ENCODE measurements around the gene RAB26.
"Not testable (repeated sequence)": the region's sequence is repeated elsewhere in the genome, so short reads cannot be mapped to it uniquely, and the experiment has no call there.

The RAB26 gene

DNA sequence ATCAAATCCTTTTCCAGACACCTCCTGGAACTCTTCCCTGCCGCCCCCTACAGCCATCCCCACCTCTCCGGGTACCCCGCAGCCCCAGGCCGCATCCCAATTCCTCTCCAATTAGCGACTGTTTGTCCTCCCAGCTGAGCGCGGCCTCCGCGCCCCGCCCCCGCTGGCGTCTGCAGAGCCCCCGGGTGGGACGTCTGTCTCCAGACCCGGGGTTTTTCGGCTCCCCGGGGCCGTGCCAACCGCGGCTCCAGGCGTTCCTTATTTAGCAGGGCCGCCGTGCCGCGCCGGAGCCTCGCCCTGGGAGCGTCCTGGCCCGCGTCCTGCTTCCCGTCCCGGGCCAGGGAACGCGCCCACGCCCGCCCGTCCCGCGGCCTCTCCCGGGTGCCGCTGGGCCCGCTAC, 13.4 kb upstream of the RAB26 start:
- H3K4me1 ChIP-seq (ENCODE audit: control insufficient read depth, insufficient read depth, low read length); CTCF ChIA-PET; POLR2A ChIA-PET; H3K27ac ChIP-seq (ENCODE audit: extremely low read depth, low read depth, low read length); H3K36me3 ChIP-seq (ENCODE audit: control insufficient read depth in 2 of 2, insufficient read depth in 1 of 2, low read length in 2 of 2); H3K9me3 ChIP-seq (ENCODE audit: control insufficient read depth, insufficient read depth, low read depth, low read length): not testable (repeated sequence)
- H3K4me3 ChIP-seq (ENCODE audit: low read depth, low read length) = peak overlapping the region; percentile 41
- TF ChIP-seq, protein P1, sequence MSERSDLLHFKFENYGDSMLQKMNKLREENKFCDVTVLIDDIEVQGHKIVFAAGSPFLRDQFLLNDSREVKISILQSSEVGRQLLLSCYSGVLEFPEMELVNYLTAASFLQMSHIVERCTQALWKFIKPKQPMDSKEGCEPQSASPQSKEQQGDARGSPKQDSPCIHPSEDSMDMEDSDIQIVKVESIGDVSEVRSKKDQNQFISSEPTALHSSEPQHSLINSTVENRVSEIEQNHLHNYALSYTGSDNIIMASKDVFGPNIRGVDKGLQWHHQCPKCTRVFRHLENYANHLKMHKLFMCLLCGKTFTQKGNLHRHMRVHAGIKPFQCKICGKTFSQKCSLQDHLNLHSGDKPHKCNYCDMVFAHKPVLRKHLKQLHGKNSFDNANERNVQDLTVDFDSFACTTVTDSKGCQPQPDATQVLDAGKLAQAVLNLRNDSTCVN (tag by site-specific recombination; optimal IDR thresholded peaks at IDR 0.05) = peak; percentile 64
- TF ChIP-seq KLF9 (tag by site-specific recombination; IDR thresholded peaks at IDR 0.05; ENCODE audit: low read depth) = peak; percentile 19; the same call in 1 of the 2 replicates
- TF ChIP-seq SP2 (tag by site-specific recombination; IDR thresholded peaks at IDR 0.05) = 0 out of 2 replicates have a peak, but pooled peaks have one; percentile 15
- TF ChIP-seq ZIC2 (tag by site-specific recombination; IDR thresholded peaks at IDR 0.05) = peak; percentile 34; the same call in 1 of the 2 replicates
- peak; percentile 29; the same call in 1 of the 2 replicates for TF ChIP-seq ZFHX2 (tag by site-specific recombination; conservative IDR thresholded peaks at IDR 0.05)
- 0 out of 2 replicates have a peak, but pooled peaks have one; percentile 26 for TF ChIP-seq EGR2 (tag by site-specific recombination; IDR thresholded peaks at IDR 0.05; ENCODE audit: low read depth)

DNA sequence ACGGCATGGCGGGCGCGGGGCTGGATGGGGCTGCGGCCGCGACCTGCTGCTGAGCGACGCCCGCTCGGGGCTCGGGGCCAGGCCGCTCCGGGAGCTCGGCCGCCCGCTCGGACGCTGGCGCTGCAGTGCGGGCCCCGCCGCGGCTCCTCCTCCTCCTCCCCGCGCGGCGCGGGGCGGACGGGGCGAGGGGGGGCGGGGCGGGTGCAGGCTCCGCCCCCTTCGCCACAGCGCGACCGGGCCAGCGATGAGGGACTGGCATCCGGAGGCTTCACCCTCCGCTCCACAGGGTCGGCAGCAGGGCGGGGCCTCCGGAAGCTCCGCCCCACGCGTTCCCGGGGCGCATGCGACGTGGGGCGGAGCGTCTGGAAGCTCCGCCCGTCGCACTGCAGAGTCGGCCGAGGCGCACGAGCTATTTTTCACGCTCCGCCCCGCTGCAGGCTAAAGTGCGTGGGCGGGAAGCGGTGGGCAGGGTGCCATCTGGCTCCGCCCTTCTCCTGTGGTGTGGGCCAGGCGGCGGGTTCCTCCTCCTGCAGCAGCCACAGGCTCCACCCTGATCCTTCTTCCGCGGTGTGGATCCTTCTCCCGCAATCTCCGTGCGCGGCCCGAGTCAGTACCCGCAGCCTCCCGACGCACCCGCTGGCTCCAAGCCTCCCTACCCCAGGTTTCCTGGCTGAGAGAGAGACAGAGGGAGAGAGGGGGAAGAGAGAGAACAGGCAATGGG, 12.5 kb upstream of the RAB26 start, which contains the start of gene PKD1:
Gene PKD1, minus strand, starts transcription at position 129 of the 721 bp plus-strand sequence. CDS start 209 bp downstream, outside the sequence.
- Histone ChIP-seq H3K4me3 (ENCODE audit: low read depth, low read length) (peak within 1 kb of the TSS; percentile 41), H3K27ac (ENCODE audit: extremely low read depth, low read depth, low read length) (peak within 1 kb of the TSS; percentile 62; the same call in 1 of the 2 replicates)
- TF ChIP-seq KLF8 (tag by site-specific recombination; IDR thresholded peaks at IDR 0.05) = peak; percentile 51; the same call in 1 of the 2 replicates
- TF ChIP-seq, protein P2, sequence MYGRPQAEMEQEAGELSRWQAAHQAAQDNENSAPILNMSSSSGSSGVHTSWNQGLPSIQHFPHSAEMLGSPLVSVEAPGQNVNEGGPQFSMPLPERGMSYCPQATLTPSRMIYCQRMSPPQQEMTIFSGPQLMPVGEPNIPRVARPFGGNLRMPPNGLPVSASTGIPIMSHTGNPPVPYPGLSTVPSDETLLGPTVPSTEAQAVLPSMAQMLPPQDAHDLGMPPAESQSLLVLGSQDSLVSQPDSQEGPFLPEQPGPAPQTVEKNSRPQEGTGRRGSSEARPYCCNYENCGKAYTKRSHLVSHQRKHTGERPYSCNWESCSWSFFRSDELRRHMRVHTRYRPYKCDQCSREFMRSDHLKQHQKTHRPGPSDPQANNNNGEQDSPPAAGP (tag by site-specific recombination; IDR thresholded peaks at IDR 0.05) = peak; percentile 63
- peak; percentile 59; the same call in 1 of the 2 replicates for TF ChIP-seq ZNF398 (tag by site-specific recombination; IDR thresholded peaks at IDR 0.05)
- TF ChIP-seq, protein P1 (tag by site-specific recombination; optimal IDR thresholded peaks at IDR 0.05) = peak; percentile 78
- TF ChIP-seq HIC1 (tag by site-specific recombination; IDR thresholded peaks at IDR 0.05) = peak; percentile 94
- TF ChIP-seq KLF1 (tag by site-specific recombination; IDR thresholded peaks at IDR 0.05) = peak; percentile 91
- peak; percentile 46; the same call in 1 of the 2 replicates for TF ChIP-seq SP7 (tag by site-specific recombination; IDR thresholded peaks at IDR 0.05)
- TF ChIP-seq ZBTB8A (tag by site-specific recombination; IDR thresholded peaks at IDR 0.05) = peak; percentile 81
- TF ChIP-seq ZNF366 (tag by site-specific recombination; conservative IDR thresholded peaks at IDR 0.05) = peak; percentile 73
- TF ChIP-seq SP2 (tag by site-specific recombination; IDR thresholded peaks at IDR 0.05) = peak; percentile 90
- 0 out of 2 replicates have a peak, but pooled peaks have one; percentile 29 for TF ChIP-seq PATZ1 (tag by site-specific recombination; IDR thresholded peaks at IDR 0.05)
- peak; percentile 95 for TF ChIP-seq SP3 (tag by site-specific recombination; IDR thresholded peaks at IDR 0.05)
- peak; percentile 59 for TF ChIP-seq ZBTB17 (tag by site-specific recombination; IDR thresholded peaks at IDR 0.05)
- peak; percentile 79 for TF ChIP-seq EGR2 (tag by site-specific recombination; IDR thresholded peaks at IDR 0.05; ENCODE audit: low read depth)
- TF ChIP-seq ZFHX2 (tag by site-specific recombination; conservative IDR thresholded peaks at IDR 0.05) = peak; percentile 81
- peak; percentile 71; the same call in 1 of the 2 replicates for TF ChIP-seq KLF9 (tag by site-specific recombination; IDR thresholded peaks at IDR 0.05; ENCODE audit: low read depth)
- 0 out of 2 replicates have a peak, but pooled peaks have one; percentile 25 for TF ChIP-seq KLF10 (tag by site-specific recombination; IDR thresholded peaks at IDR 0.05)
- not testable (repeated sequence) for H3K4me1 ChIP-seq (ENCODE audit: control insufficient read depth, insufficient read depth, low read length); H3K36me3 ChIP-seq (ENCODE audit: control insufficient read depth in 2 of 2, insufficient read depth in 1 of 2, low read length in 2 of 2); H3K9me3 ChIP-seq (ENCODE audit: control insufficient read depth, insufficient read depth, low read depth, low read length)
- ChIA-PET CTCF (interaction anchor here (0.7 kb wide), 1 partner anchor 15 kb away, joined by 4 read pairs; no protein-coding TSS in a partner anchor), POLR2A (interaction anchor here (0.5 to 0.8 kb wide), 3 partner anchors 15 to 171 kb away, joined by 3 to 18 read pairs (median 7); partner anchors contain the start of genes RPS2 and TRAF7)

All from HEK293 (cell line).